HFF-Myc (cell line): ENCODE measurements around the gene MNDA.

Source experiments
- DNase-seq: peaks from one replicate; pipeline ENCODE4 v3.0.0-alpha.2; 2011; ENCODE audit warnings: low read depth; ENCODE audit errors: extremely low read depth
- H3K4me3 ChIP-seq: replicated peaks from 2 replicates; pipeline ENCODE4 v1.5.1; 2011; ENCODE audit warnings: low read depth, mild to moderate bottlenecking, control low read depth, low read length
- CTCF ChIP-seq: IDR thresholded peaks from 2 replicates; pipeline ENCODE4 v1.5.1; 2012; ENCODE audit warnings: mild to moderate bottlenecking, low read depth, low read length, control low read depth; ENCODE audit errors: missing control alignments

Gene MNDA

DNA sequence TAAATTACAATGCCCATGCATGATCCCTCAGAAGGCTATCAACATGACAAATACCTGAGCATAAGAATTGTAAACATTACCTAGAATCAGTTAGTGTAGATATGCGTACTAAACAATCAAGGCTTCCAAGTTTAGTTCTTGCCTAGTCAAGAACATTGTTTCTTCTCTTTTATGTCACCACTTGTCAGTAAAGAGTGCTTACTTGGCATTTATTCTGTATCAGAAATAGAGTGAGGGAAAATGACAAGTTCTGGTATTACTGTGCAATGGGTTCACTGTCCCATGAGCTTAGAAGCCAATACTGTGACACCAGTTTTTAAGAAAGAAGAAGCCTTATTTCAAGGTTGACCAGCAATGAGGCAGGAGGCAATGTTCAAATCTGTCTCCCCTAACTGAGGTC is 27.5 kb upstream of the MNDA start:
- H3K4me3 ChIP-seq, result no peak overlapping the region
- TF ChIP-seq CTCF, result no peak
- DNase-seq, result no peak

DNA sequence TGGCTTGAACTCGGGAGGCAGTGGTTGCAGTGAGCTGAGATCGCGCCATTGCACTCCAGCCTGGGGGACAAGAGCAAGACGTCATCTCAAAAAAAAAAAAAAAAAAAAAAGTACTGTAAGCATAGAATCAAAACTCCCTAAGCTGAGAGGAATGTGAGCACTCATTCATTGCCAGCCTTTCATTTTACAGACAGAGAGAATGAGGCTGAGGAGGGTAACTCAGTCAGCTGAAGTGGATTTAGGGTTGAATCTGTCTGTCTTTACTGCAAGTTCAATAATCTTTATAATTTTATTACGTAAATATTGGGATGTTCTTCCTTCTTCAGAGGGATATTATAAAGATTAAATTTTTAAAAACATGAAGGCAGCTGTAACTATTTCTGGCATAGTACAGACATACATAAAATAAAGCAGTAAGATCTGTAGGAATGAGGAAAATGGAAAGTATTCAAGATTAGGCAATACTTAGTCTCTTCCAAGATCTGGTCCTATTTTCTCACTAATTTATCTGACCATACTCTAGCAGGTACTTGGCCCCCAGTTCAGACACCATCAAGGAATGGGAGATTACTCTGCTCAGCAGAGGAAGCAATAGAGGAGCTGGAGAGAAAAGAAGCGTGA is 24.1 kb upstream of the MNDA start:
- no peak overlapping the region for H3K4me3 ChIP-seq
- no peak for TF ChIP-seq CTCF
- DNase-seq, result no peak

DNA sequence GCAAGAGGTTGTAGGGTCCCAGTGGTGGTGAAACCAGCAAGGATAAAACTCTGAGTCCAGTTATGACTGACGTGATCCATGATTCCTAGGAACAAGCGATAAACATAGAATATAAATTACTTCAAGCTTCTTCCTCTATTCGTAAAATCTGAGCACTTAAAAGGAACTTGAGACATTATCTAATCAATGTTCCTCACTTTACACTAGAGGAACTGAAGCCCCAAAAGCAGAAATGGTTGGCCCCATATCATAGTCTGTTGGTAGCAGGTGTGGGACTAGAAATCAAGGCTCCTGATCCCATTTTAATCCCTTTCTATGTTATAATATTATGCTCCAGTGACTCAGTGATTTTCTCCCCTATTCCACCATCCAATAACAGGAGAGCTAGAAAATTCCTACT is 21.9 kb upstream of the MNDA start:
- no peak for TF ChIP-seq CTCF
- DNase-seq, result no peak
- no peak overlapping the region for H3K4me3 ChIP-seq

GRCh38 chr1:158809862-158810261 is 21.3 kb upstream of the MNDA start:
- DNase-seq, result no peak
- TF ChIP-seq CTCF, result no peak
- H3K4me3 ChIP-seq, result no peak overlapping the region

DNA sequence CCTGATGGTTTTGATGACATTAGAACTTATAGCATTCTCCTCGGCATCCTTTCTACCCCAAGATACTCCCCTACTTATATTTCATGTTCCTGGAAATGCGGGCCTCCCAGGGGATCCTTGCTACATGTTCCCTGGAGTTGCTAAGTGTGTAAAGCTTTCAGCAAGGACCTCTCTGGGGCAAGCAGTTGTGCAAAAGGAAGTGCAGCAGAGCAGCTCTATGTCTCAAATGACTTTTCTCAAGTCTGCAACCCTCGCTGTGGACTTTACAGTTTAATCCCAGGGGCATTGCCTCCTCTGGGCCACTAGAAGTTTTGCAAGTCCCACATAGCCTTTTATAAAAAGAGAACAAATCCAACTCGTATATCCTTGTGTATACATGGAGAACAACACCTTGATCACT is 20.8 kb upstream of the MNDA start:
- DNase-seq, result no peak
- TF ChIP-seq CTCF, result no peak
- no peak overlapping the region for H3K4me3 ChIP-seq

- no peak for DNase-seq
- TF ChIP-seq CTCF, result no peak
- no peak overlapping the region for H3K4me3 ChIP-seq
These were observed 18.8 kb upstream of the MNDA start for GRCh38 chr1:158812336-158812735.

DNA sequence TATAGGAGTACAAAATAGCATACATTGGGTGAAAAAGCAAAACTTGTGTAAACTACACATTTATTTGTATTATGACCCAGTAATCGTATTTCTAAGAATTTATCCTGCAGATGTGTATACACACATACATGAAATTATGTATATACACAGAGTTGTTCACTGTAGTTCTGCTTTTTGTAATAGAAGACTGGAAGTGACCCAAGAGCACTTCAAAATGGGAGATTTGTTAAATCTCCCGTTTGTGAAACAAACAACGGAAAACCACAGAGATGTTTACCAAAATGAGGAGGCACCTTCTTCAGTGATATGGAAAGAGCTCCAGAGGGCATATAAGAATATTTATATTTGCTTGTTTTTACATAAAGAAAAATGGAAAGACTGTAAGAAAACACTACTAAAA is 18.0 kb upstream of the MNDA start:
- DNase-seq, result no peak
- TF ChIP-seq CTCF, result no peak

More for the DNA sequence above, 18.0 kb upstream of the MNDA start:
- H3K4me3 ChIP-seq, result no peak overlapping the region
